Measurements from ENCODE around the gene H2BK1.

DNA sequence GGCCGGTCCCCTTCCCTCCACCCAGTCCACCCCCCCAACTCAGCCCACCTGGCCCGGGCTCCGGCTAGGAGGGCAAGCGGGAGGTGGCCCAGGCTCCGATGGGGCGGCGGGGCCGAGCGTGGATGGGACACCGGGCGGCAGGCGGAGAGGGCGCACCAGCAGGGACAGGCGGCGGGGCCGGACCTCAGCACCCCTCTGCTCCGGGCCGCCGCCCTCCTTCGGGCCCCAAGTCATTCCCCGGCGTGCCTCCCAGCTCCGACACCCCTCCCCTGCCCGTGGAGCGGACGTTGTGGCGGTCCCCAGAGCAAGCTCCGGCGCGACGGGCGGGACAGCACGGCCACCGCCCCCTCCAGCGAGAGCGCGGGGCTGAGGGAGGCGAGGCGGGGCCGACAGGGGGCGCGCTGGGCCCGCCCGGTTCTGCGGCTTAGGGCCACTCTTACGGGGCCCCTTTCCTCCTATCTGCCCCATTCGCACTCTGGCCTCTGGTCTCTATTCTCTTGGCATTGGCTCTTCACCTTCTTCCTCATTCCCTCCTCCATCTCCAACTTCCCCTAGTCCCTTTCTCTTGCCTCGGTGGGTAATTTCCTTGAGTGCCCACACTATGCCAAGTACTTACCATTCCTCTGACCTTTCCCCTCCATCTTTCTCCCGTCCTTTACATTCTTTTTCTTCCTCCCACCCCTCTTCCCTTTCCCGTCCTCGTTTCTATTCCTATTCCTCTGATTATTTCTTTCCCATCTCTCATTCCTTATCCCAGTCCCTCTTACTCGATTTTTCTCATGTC, 42.1 kb downstream of the H2BK1 start:
- no peak for TF ChIP-seq POLR2A (IDR thresholded peaks at IDR 0.05)
- no peak for TF ChIP-seq POLR2AphosphoS5 (IDR thresholded peaks at IDR 0.05)
- TF ChIP-seq, protein P1, sequence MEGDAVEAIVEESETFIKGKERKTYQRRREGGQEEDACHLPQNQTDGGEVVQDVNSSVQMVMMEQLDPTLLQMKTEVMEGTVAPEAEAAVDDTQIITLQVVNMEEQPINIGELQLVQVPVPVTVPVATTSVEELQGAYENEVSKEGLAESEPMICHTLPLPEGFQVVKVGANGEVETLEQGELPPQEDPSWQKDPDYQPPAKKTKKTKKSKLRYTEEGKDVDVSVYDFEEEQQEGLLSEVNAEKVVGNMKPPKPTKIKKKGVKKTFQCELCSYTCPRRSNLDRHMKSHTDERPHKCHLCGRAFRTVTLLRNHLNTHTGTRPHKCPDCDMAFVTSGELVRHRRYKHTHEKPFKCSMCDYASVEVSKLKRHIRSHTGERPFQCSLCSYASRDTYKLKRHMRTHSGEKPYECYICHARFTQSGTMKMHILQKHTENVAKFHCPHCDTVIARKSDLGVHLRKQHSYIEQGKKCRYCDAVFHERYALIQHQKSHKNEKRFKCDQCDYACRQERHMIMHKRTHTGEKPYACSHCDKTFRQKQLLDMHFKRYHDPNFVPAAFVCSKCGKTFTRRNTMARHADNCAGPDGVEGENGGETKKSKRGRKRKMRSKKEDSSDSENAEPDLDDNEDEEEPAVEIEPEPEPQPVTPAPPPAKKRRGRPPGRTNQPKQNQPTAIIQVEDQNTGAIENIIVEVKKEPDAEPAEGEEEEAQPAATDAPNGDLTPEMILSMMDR (IDR thresholded peaks at IDR 0.05), result peak; percentile 27 to 52 (median 36)
